Fibroblast of villous mesenchyme (primary cell): Measurements from ENCODE around the gene TFCP2L1. TPM values are rescaled to one million over a fixed set of nuclear protein-coding genes. Genes with fewer than 3 reads are reported as not detected.
"Not testable (repeated sequence)": the region's sequence is repeated elsewhere in the genome, so short reads cannot be mapped to it uniquely, and the experiment has no call there.

ENCODE experiments used
- DNase-seq: peaks from one replicate; pipeline ENCODE4 v3.0.0-alpha.2; 2010; ENCODE audit warnings: low read depth
- H3K4me3 ChIP-seq: 2 replicates; pipeline ENCODE4 v1.5.1; 2011; ENCODE audit warnings: low read depth, mild to moderate bottlenecking, low read length
- CTCF ChIP-seq: IDR thresholded peaks from 2 replicates; pipeline ENCODE4 v1.5.1; 2012; ENCODE audit warnings: low read depth, mild to moderate bottlenecking, low read length; ENCODE audit not compliant: insufficient read depth
- total RNA-seq: library from RNA; depleted of rRNA; stranded (reverse); fragments of >200 nt; gene quantifications from 2 replicates; pipeline ENCODE4 v1.2.3, GENCODE V29; 2012

TFCP2L1 gene
- total RNA-seq, 1 donor = not detected

- no peak for TF ChIP-seq CTCF
- no peak overlapping the region for H3K4me3 ChIP-seq
- DNase-seq = no peak
Measured at GRCh38 chr2:121234144-121234543, 50.9 kb downstream of the TFCP2L1 start.

GRCh38 chr2:121233486-121234110, 51.4 kb downstream of the TFCP2L1 start:
- TF ChIP-seq CTCF = no peak
- DNase-seq = no peak
- no peak overlapping the region for H3K4me3 ChIP-seq

GRCh38 chr2:121232626-121233265, 52.3 kb downstream of the TFCP2L1 start:
- DNase-seq = no peak
- no peak overlapping the region for H3K4me3 ChIP-seq
- TF ChIP-seq CTCF = no peak

GRCh38 chr2:121231385-121232000, 53.5 kb downstream of the TFCP2L1 start:
- TF ChIP-seq CTCF = no peak
- no peak overlapping the region for H3K4me3 ChIP-seq
- DNase-seq = no peak

GRCh38 chr2:121228521-121228920, 56.5 kb downstream of the TFCP2L1 start:
- no peak overlapping the region for H3K4me3 ChIP-seq
- DNase-seq = no peak
- no peak for TF ChIP-seq CTCF

GRCh38 chr2:121227381-121228144, 57.4 kb downstream of the TFCP2L1 start:
- DNase-seq, H3K4me3 ChIP-seq: not testable (repeated sequence)

- not testable (repeated sequence) for DNase-seq, H3K4me3 ChIP-seq
Measured at GRCh38 chr2:121225681-121226080, 59.3 kb downstream of the TFCP2L1 start.
